ENCODE measurements around the gene STRA6.

Gene STRA6

DNA sequence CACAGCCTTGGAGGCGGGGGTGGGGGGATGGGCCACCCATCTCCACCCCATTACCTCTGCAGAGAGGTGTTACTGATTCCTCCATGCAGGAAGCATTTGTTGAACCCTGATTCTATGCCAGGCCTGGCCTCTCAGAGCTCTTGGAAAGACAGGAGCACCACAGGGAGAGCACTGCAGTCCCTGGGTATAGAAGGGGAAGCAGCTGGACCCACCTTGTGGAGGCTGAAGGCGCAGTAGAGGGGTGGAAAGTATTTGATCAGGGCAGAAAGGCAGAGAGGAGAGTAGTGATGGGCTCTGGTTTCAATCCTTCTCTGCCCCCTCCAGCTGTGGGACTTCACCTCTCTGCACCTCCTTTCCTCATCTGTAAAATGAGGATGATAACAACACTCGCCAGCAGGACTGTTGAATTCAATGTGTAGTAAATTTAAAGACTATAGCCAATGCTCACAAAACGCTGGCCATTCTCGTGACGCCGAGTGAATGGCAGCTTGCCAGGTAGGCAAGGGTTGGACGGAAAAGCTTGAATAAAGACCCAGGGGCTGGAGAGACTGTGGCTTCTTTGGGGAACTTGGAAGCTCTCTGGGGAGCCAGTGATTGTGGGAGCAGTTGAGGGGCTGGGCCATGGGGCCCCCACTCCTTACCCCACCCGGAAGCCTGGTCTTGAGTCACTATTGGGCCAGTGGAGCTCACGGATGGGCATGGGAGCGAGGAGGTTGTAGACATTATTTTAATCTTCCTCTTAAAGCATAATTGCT lies 25.6 kb upstream of the STRA6 start:
- no peak for DNase-seq (ENCODE audit: low read depth in 2 of 2)

DNA sequence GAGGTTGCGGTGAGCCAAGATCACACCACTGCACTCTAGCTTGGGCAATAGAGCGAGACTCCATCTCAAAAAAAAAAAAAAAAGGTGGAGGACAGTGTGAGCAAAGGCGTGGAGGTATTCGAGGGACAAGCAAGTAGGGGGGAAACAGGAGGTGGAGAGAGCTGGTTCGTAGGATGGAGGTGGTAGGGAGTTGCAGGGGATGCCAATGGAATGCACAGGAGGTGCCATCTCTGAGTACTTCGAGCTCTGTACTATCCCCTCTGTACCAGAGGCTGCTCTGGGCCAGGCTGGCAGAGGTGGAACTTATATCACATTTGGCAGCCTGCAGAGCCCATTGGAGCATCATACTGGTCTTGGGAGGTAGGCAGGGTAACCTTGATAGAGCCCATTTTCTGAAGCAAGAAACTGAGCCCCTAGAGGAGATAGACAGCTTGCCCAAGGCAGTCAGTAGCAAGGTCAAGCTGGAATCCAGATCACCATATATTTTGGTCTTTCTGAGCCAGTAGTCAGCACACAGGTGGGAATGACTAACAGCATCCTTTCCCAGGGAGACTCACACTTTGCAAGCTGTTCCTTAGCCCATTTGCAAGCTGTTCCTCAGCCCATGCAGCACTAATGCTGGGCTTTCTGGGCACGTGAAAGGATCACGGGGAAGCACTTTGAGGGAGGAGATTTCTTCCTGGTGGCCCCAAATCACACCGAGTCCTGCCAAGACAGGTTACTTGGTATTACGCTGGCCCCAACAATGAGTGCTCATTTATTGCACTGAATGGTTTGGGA lies 24.4 kb upstream of the STRA6 start:
- DNase-seq (ENCODE audit: low read depth in 2 of 2) = no peak

DNA sequence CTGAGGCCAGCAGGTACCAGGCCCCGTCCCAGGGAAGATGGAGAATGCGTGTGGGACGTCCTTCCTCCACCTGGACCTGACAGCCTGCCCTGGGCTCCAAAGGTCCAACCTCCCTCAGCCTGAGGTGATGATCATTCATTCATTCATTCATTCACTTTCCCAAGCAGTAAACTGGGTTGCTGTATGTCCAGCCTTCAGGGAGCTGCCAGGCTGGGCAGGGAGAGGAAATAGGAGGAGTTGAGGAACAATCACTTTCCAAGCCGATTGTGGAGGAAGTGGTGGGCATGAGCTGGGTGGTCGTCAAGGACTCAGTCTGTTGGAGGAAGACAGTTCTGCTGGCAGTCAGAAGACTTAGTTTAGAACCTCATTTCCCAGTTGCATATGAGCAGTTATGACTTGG lies 23.3 kb upstream of the STRA6 start:
- DNase-seq (ENCODE audit: low read depth in 2 of 2) = no peak

DNA sequence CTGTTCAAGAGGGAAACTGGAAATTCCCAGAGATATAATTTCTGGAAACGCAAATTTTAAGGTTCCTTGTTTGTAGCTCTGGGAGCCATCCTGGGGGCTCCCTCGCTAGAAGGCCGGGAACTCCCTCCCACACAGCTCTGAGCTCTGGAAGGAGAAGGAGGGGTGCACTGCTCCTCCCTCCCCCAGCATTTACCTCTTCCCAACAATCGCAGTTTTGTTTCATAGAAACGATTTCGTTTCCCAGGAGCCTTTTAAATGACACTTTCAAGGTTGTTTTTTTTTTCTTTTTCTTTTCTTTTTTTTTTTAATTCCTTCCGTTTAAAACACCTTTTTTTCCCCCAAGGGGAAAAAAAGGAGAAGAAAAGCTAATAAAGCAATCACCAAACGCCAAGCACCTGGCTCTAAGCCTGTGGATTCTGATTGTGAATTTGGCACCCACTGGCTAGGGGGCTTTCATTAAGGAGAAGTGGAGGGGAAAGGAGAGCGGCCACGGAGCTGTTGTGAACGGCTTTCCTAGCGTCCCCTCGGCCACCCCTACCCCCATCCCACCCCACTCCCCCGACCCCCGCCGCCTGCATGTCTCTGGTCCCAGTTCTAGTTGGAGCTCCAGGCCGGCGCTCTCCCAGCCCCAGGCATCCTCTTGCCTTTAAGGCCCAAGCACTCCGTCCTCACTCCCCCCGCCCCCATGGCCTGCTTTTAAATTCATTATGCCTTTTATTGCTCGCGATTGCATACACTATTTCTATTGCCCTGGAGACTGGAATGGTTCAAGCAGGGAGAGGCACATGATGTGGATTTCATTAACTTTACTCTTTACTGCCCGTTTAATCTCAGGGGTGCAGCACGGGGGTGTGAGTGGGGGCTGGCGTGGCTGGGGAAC lies 19.9 kb upstream of the STRA6 start:
- no peak for DNase-seq (ENCODE audit: low read depth in 2 of 2)

DNA sequence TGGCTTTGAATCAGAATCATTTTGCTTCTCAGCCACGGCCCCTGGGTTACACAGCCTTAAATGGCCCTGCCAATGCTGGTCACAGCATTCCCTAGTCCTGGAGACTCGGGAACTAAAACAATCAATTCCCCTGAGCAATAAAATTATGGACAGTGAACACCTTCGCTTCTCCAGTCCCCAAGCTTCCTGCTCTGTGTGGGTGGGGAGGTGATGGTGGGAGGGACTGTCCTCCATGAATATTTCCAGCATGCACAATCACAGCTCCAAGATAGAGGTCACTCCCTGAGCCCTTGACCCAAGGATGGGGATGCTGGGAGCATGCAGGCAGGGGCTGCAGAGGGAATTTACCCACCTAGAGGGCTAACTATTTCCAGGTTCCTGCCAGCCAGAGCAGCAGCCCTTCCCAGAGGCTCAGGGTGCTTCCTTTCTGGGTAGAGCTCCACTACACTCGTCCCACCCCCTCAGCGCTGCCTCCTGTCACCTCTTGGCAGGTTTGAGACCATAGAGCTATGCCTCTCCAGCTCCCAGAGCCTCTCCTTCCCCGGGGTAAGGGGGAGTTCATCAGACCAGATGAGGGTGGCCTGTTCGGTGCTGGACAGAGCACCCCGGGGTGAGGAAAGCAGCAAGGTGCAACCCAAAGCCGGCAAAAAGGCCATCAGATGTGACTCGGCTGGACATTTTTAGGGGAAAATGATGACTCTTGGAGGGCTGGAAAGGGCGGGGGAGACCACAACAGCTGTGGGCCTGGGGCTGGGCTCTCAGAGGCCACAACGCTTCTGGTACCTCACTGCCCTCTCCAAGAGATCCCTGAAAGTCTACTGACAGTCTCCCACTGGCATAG lies 19.0 kb upstream of the STRA6 start:
- DNase-seq (ENCODE audit: low read depth in 2 of 2) = no peak

DNA sequence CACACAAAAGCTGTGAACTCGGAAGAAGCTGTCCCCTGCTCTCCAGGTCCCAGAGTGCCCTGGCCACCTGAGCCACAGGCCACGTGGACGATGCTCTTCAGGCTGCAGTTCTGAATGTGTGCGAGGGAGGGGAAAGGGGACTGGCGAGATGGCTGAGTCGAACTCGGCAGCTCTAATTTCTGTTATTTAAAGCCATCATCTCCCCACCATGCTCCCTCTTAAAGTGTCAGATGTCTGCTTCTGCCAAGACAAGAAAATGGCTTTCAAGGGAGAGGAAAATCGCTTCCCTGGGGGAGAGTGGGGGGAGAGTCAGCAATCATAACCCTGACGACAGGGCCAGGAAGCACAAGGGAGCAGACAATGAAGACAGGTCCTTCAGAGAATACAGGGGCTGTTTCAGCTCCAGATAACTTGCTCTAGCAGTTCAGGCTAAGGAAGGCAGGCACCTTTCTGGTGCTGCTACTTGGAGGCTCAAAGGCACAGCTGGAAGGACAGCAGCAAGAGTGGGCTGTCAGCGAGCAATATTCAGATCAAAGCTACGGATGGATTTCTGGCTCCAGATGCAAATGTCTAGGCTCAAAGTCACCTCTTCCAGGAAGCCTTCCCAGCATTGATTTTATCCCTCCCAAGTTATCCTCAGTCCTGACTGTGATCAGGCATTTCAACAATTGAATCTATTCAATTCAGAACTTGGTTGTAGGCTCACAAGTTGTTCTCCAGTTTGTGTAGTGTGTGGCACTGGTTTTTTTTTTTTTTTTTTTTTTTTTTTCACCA lies 18.1 kb upstream of the STRA6 start:
- no peak for DNase-seq (ENCODE audit: low read depth in 2 of 2)

DNA sequence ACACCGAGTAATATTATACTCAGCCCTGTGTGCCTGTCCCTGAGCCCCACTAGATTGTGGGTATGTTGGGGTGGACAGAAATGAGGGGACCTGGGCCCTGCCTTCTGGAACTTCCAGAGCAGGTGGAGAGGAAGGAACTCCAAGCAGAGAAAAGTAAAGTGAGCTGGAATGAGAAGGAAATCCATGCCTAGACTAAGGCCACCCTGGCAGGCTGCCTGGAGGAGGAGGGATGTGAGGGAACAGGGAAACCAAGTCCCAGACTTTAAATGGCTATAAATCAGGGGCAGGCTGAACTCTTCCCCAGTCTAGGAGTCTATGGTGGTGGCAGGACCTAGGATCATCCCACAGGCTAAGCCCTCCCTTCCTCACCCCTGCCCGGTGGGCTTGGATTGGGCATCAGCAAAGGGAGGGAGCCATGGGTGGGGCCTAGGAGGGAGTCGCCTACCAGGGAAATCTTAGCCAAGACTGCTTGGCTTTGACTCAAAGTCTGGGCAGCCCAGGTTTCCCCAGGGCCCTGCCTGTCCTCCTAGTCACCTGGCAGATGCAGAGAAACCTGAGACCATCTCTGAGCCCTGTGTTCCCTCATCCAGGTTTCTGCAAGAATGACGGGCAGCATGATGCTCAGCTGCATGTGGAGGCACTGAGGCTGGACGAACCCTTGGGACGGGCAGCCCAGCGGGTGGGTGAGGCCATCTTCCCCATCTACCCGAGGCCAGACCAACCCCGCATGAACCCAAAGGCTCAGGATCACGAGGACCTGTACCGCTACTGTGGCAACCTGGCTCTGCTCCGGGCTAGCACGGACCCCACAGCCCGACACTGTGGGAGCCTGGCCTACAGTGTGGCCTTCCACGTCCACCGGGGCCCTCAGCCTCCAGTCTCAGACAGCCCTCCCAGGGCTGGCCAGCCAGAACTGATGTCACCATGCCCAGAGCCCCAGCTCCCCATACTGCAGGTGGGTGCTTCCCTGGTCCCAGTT lies 15.6 kb upstream of the STRA6 start:
- DNase-seq (ENCODE audit: low read depth in 2 of 2) = no peak

DNA sequence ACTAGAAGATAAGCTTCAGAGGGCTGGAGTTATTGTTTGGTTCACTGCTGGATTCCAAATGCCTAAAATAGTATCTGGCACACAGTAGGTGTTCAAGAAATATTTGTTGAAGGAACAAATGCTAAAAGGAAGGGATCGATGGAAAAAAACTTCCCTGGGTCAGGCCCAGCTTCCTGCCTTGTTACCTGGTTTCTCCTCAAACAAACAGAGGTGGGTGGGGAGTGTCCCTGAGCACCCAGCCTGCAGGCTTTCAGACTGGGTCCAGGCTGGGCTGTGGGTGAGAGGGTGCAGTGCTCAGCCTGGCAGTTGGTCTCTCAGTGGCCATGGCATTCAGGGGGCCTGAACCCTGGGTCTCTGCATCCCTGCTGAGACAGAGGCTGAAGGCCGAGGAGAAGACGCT lies 14.4 kb upstream of the STRA6 start:
- no peak for DNase-seq (ENCODE audit: low read depth in 2 of 2)

DNA sequence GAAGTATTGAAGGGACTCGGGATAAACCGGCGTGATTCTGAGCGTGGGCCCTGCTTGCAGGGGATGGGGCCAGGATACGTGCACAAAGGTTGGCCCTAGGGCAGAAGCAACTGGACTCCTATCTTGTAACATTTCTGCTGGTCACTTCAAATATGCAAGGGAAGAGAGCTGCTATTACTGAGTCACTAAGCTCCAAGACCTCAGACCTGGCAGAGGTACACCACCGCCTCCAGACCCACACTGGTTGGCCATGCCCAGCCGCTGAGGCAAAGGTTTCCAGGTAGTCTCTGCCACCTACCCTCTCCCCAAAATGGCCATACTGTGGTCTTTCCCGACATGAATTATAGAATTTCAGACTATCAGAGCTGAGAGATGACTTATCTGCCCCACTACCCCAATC lies 13.4 kb upstream of the STRA6 start:
- DNase-seq (ENCODE audit: low read depth in 2 of 2) = no peak

DNA sequence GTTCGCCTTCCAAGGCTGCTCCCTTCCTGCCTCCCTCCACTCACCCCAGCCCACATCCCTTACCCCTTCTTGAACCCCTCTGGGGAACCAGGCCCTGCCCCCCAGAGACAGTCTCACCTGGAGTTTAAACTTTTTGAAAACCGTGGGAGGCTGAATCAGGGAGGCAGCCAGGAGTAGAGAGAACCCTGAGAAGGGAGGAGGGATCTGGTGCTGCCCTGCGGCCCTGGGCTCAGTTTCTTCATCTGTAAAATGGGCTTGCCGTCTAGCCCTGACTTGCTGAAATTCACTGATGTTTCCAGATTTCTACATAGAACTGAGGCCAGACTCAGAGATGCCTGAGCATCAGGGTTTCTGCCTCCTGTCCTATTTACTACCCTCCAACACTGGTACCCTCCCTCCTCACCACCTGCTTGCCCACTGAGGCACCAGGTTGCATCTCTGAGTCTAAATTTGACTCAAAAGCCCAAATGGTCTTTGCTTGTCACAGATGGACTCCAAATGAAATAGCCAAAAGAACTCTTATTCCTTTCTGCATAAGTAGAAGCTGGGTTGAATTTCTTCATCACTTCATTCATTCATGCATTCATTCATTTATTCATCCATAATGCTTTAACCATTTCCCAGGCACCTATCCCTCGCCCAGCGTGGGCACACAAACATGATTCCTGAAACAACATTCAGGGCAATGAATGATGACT lies 11.9 kb upstream of the STRA6 start:
- no peak for DNase-seq (ENCODE audit: low read depth in 2 of 2)

DNA sequence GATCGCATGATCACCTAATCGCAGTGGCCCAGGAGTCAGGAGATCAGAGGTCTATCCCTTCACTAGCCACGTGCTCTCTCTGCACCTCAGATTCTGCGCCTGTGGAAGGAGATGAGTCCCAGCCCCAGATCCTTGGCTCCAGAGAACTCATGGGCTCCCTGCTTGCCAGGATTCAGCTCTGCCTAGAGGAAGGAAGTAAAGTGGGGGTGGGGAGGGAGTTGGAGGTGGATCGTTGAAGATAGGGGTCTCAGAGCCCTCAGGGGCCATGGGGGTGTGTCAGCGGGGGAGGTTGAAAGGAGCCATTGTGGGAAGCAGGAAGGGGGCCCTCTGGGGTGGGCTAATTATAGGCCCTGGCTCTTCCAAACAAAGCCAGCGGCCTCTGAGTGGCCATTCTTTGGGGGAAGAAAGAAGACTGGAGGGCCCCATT lies 11.3 kb upstream of the STRA6 start:
- DNase-seq (ENCODE audit: low read depth in 2 of 2) = no peak

DNA sequence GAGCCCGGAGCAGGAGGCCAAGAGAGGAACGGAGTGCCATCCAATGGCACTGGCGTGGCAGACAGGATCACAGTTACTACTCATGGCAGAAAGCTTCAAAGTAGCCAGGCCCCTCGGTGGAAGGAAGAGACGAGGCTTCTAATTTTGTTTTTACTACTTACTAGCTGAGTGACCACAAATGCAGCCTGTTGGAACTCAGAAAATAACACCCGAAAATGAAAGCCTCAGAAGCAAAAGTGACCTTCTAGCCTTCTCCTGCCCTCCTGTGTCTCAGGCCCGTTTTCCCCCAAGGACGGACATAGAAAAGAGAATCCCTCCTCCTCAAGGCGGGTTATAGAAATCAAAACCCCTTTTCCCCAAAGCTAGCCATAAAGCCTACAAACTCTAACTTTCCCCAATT lies 9.9 kb upstream of the STRA6 start:
- DNase-seq (ENCODE audit: low read depth in 2 of 2) = no peak

DNA sequence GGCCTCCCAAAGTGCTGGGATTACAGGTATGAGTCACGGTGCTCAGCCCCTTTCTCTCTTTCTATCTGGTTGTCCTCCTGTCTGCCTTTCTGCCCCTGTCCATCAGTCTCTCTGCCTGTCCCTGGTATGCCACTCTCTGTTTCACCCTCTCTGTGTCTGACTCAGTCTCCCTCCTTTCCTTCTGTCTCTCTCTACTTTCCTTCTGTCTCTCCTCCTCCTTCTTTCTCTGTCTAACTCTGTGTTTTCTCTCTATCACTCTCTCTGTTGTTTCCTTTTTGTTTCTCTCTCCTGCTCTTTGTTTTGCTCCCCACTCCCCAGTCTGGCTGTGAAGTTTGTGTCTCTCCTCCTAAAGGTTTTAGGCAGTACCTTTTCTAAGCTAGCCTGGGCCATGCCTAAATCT lies 9.1 kb upstream of the STRA6 start:
- DNase-seq (ENCODE audit: low read depth in 2 of 2) = no peak

DNA sequence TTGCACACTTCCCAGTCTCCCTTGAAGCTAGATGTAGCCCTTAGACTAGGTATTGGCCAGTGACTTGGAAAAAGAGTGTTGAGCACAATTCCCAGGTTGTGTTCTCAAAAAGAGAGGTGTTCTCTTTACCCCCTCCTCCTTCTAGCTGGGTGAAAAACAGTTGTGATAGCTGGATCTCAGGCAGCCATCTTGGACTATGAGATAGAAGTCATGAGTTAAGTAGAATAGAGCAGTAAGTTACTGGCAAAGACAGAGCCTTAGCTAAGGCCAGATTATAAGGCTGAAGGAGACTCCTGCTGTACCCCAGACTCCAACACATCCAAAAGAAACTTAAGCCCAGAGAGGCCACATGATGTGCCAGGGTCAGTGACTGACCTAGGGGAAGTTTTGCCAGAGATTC lies 8.1 kb upstream of the STRA6 start:
- DNase-seq (ENCODE audit: low read depth in 2 of 2) = no peak

DNA sequence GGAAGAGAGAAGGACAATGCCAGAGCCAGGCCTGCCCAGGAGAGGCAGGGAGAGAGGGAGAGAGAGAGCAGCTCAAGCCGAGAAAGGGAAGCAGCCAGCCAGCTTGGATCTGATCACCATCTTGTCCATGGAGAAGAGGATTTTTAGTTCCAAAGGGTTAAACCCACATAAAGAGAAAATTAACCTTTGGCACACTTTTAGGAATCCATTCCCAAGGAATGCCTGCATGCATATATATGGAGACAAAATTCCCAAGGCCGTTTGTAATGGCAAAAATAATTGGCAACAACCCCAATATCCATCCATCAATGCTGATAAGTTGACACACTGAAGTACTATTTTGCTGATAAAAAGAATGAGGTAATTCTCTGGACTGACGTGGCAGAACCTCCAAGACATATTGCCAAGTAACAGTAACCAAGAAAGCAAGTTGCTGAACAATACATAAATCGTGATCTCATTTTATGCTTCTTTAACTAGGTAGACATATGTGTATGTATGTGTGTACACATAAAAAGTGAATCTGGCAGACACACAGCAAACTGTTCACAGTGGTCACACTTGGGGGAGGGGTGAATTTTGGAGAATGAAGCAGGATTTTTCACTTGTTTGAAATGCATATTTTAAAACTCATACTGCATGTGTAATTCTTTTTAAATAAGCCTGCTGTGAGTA lies 7.5 kb upstream of the STRA6 start:
- DNase-seq (ENCODE audit: low read depth in 2 of 2) = no peak

DNA sequence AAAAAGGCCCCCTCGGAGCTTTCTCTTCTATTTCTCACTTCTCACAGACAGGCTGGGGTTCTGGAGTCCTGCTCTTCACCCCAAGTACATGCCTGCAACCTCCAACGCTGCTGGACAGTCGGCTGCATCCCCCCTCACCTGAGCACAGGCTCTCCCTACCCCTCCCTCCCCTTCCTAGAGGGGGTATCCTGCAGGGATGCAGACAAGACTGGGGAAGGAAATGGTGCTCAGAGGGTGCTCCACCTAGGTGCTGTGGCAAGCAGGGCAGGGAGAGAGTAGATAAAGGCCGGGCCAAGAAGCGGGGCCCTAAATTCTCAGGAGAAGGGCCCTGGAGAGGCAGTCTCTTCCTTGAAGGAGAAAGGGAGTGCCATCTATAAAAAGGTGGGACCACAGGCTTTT lies 7.0 kb upstream of the STRA6 start:
- no peak for DNase-seq (ENCODE audit: low read depth in 2 of 2)

DNA sequence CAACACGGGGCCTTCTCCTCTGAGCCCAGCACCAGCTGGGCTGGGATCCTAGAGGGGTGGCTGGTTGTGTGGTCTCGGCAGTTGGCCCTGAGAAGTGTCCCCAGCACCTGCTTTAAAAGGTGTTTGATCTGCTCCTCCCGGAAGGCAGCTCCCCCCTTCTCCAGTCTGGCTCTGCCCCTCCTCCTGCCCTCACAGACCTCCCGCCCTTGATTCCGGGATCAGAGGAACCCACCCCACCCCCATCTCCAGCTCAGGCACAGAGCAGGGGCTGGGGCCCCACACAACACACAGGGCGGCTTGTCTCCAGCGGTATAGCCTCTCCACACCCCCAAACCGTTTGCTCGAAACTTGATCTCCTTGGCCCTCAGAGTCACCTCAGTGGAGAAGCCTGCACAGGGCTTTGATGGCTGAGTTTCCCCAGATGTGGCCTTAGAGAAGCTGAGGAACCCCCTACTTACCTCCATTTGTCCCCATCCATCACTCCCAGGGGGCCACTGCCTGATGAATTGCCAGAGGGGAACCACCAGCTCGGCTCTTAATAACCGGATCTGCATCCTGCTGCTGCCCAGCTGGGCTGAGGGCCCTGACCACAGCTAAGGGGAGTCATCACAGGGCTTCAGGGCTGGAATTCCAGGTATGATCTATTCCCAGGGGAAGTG lies 6.4 kb upstream of the STRA6 start:
- no peak for DNase-seq (ENCODE audit: low read depth in 2 of 2)

DNA sequence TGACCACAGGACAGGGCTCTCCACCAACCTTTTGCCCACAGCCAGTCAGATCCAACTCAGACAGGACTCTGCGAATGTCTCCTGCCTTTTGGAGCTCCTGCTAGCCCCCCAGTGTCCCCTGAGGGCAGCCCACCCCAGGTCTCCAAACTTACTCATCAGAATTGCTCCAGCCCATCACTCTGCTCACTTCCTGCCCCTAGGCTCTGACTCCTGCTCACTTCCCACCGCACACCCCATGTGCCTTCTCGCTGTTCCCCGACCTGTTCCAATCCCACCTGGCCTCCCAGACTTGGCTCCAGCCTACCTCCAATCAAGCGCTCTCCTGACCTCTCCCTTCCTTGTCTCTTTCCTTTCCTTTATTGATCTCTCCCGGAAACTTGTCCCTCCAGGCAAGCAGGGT lies 5.9 kb upstream of the STRA6 start:
- DNase-seq (ENCODE audit: low read depth in 2 of 2) = no peak
